GM12878 (cell line): Measurements from ENCODE around the gene PCDHB14.
"Not testable (repeated sequence)": the region's sequence is repeated elsewhere in the genome, so short reads cannot be mapped to it uniquely, and the experiment has no call there.

Source experiments
- CEBPZ ChIP-seq: fragments of 150-350 bp; IDR thresholded peaks from 2 replicates; pipeline ENCODE4 v1.6.1; 2016; ENCODE audit warnings: low read depth, low read length
- EZH2 ChIP-seq: IDR thresholded peaks from 2 replicates; pipeline ENCODE4 v1.6.1; 2012; ENCODE audit warnings: low read depth, mild to moderate bottlenecking, control low read depth, inconsistent platforms, low read length, borderline replicate concordance; ENCODE audit not compliant: control insufficient read depth
- JUNB ChIP-seq: IDR thresholded peaks from 2 replicates; pipeline ENCODE4 v1.6.1; 2016; ENCODE audit warnings: antibody characterized with exemption, mild to moderate bottlenecking
- LARP7 ChIP-seq: fragments of 450-650 bp; IDR thresholded peaks from 2 replicates; pipeline ENCODE4 v1.6.1; 2017; ENCODE audit warnings: mild to moderate bottlenecking
- POLR2A ChIP-seq: IDR thresholded peaks from 2 replicates; pipeline ENCODE4 v1.6.1; 2011; ENCODE audit warnings: low read depth, mild to moderate bottlenecking, low read length
- POLR2AphosphoS5 ChIP-seq: IDR thresholded peaks from 2 replicates; pipeline ENCODE4 v1.6.1; 2011; ENCODE audit warnings: mild to moderate bottlenecking, low read length, inconsistent platforms
- SMAD1 ChIP-seq: fragments of 450-650 bp; IDR thresholded peaks from 2 replicates; pipeline ENCODE4 v1.6.1; 2018; ENCODE audit warnings: mild to moderate bottlenecking, low read depth; ENCODE audit not compliant: partially characterized antibody
- SREBF2 ChIP-seq: IDR thresholded peaks from 2 replicates; pipeline ENCODE4 v1.6.1; 2012; ENCODE audit warnings: mild to moderate bottlenecking, low read length
- TF ChIP-seq, protein P1 (sequence below), 3 experiments: IDR thresholded peaks in 2 of 3; conservative IDR thresholded peaks in 1 of 3; 2 replicates each; pipeline ENCODE4 v1.5.1; 2011; ENCODE audit warnings: low read depth in 3 of 3, low read length in 3 of 3, mild to moderate bottlenecking in 3 of 3, control low read depth in 2 of 3, moderate library complexity in 2 of 3, inconsistent platforms in 1 of 3, mixed read lengths in 1 of 3; ENCODE audit not compliant: control insufficient read depth in 2 of 3, insufficient read depth in 1 of 3; ENCODE audit errors: extremely low read depth in 1 of 3
- TF ChIP-seq, protein P2 (sequence below): IDR thresholded peaks from 2 replicates; pipeline ENCODE4 v1.6.1; 2012; ENCODE audit warnings: low read depth, low read length, improper control_type of control experiment

DNA sequence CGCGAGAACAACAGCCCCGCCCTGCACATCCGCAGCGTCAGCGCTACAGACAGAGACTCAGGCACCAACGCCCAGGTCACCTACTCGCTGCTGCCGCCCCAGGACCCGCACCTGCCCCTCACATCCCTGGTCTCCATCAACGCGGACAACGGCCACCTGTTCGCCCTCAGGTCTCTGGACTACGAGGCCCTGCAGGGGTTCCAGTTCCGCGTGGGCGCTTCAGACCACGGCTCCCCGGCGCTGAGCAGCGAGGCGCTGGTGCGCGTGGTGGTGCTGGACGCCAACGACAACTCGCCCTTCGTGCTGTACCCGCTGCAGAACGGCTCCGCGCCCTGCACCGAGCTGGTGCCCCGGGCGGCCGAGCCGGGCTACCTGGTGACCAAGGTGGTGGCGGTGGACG is 7.6 kb upstream of the PCDHB14 start:
- TF ChIP-seq, protein P1, sequence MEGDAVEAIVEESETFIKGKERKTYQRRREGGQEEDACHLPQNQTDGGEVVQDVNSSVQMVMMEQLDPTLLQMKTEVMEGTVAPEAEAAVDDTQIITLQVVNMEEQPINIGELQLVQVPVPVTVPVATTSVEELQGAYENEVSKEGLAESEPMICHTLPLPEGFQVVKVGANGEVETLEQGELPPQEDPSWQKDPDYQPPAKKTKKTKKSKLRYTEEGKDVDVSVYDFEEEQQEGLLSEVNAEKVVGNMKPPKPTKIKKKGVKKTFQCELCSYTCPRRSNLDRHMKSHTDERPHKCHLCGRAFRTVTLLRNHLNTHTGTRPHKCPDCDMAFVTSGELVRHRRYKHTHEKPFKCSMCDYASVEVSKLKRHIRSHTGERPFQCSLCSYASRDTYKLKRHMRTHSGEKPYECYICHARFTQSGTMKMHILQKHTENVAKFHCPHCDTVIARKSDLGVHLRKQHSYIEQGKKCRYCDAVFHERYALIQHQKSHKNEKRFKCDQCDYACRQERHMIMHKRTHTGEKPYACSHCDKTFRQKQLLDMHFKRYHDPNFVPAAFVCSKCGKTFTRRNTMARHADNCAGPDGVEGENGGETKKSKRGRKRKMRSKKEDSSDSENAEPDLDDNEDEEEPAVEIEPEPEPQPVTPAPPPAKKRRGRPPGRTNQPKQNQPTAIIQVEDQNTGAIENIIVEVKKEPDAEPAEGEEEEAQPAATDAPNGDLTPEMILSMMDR (IDR thresholded peaks at IDR 0.05 in 2 of 3, conservative IDR thresholded peaks at IDR 0.05 in 1 of 3; ENCODE audit: control insufficient read depth in 2 of 3, extremely low read depth in 1 of 3, insufficient read depth in 1 of 3, low read depth in 3 of 3, low read length in 3 of 3) = not testable (repeated sequence)
- TF ChIP-seq, protein P2, sequence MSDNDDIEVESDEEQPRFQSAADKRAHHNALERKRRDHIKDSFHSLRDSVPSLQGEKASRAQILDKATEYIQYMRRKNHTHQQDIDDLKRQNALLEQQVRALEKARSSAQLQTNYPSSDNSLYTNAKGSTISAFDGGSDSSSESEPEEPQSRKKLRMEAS = not testable (repeated sequence)
- not testable (repeated sequence) for TF ChIP-seq EZH2, CEBPZ, SREBF2, SMAD1, POLR2AphosphoS5, LARP7, POLR2A, JUNB
